IPS-18c (cell line): ENCODE data around the gene NEK7.
"Not testable (repeated sequence)": the region's sequence is repeated elsewhere in the genome, so short reads cannot be mapped to it uniquely, and the experiment has no call there.

Source experiments
- H3K4me3 ChIP-seq: 2 replicates; pipeline ENCODE4 v1.7.0; 2013; ENCODE audit warnings: low read depth, mild to moderate bottlenecking, low read length, moderate library complexity; ENCODE audit not compliant: insufficient read depth
- H3K9me3 ChIP-seq: one replicate; pipeline ENCODE4 v1.6.1; 2013; ENCODE audit warnings: mild to moderate bottlenecking, low read length, moderate library complexity; ENCODE audit not compliant: control insufficient read depth, insufficient read depth

Gene NEK7

GRCh38 chr1:198283222-198283621 lies 126.4 kb downstream of the NEK7 start:
- Histone ChIP-seq H3K9me3 (no peaks in the 10 kb centered on the region), H3K4me3 (no peak overlapping the region)

DNA sequence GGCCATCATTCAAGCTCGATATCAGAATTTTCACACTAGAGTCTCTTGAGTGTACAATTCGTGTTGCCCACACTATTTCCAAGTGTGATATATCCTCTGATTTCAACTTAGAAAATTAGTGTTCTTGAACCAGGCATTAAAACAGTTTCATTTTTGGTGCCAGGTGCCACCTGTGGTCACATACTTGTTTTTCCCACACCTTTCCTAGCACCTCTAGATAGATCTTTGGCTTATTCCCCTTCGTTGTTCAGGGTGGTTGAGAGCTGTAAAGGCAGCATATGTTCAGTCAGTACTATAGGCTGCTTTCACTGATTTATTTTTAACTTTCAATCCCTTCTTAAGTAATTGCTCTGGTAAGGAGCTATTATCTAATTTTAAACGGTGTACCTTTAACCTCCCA lies 131.1 kb downstream of the NEK7 start:
- Histone ChIP-seq H3K4me3 (no peak overlapping the region), H3K9me3 (no peaks in the 10 kb centered on the region)

GRCh38 chr1:198290089-198290683 lies 133.4 kb downstream of the NEK7 start:
- no peak overlapping the region for H3K4me3 ChIP-seq
- H3K9me3 ChIP-seq, result no peaks in the 10 kb centered on the region

GRCh38 chr1:198291036-198291435 lies 134.2 kb downstream of the NEK7 start:
- H3K4me3 ChIP-seq, result no peak overlapping the region
- no peaks in the 10 kb centered on the region for H3K9me3 ChIP-seq

- no peak overlapping the region for H3K4me3 ChIP-seq
- no peaks in the 10 kb centered on the region for H3K9me3 ChIP-seq
Observed at GRCh38 chr1:198291924-198292323, 135.1 kb downstream of the NEK7 start.

GRCh38 chr1:198295225-198295624 lies 138.4 kb downstream of the NEK7 start:
- Histone ChIP-seq H3K9me3 (no peaks in the 10 kb centered on the region), H3K4me3 (no peak overlapping the region)

DNA sequence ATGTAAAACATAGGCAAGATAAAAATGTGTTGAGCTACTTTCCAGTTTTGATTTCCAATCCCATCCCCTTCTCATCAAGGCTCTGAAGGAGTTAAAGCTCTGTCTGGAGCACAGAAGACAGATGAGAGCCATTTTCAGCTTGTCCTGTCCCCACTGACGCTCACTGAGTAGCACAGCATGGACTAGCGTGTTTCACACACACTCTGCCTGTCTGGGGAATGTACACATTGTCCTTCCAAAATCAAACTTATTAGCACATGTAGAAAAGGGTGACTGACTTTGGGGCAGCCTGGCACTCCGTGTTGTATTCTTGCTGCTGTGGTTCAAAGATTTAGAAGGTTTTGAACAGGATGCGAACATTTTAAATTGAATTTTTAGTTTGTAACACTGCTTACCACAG lies 139.2 kb downstream of the NEK7 start:
- H3K9me3 ChIP-seq, result no peaks in the 10 kb centered on the region
- no peak overlapping the region for H3K4me3 ChIP-seq

- H3K4me3 ChIP-seq, result no peak overlapping the region
Observed at GRCh38 chr1:198297281-198297680, 140.5 kb downstream of the NEK7 start.

DNA sequence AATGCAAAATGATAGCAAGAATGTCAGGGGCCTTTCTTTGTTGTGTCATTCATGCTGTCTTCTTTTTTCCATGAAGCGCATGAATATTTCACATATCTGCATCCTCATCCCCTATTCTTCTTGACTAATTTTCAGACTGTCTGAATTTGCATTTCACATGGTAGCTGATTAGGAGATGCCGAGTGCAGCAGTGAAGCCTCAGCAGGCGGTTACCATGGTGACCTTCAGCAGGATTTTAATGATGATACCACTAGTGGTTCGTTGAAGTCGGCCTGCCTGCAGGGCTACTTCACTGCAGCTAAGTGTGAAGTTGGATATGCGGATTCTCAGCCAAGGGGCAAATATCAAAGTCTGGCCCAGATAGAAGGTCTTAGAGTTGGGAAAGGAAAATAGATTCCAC lies 141.8 kb downstream of the NEK7 start:
- H3K4me3 ChIP-seq, result no peak overlapping the region
- H3K9me3 ChIP-seq, result no peaks in the 10 kb centered on the region

More at GRCh38 chr1:198297281-198297680, 140.5 kb downstream of the NEK7 start:
- no peaks in the 10 kb centered on the region for H3K9me3 ChIP-seq

DNA sequence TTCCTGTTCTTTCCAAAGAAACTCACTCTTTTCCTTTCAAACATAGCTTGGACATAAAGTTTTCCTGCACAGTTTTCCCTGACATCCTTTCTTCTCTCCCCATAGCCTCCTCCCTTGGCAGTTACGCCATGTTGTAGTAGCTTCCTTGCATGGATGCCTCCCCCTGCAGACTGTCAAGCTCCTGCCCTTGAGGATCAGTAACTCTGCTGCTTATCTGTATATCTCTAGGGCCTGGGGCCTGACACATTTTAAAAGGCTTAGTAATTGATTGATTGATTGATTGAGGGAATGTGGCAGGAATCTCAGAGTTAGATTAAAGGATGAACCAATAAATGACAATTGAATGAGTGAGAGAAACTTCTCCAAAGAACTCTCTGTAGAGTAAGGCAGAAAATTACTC lies 143.7 kb downstream of the NEK7 start:
- no peak overlapping the region for H3K4me3 ChIP-seq
- H3K9me3 ChIP-seq, result no peaks in the 10 kb centered on the region

DNA sequence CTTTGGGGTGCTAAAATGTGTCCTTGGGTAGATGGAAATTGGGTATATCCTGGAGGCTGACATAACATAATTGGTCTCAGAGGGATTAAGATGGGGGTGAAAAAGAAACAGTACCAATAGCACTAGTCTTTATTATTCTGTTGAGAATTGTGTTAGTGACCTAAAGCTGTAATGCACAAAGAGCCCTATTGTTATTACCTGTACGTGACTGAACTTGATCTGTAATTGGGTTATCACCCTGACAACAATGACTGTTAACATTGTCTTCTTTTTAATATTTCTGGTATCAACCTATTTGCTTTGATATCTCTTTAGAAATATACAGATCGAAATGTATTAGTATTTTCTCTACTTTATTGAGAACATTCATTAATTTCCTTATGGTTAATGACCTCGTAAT lies 147.6 kb downstream of the NEK7 start:
- H3K9me3 ChIP-seq, result no peaks in the 10 kb centered on the region
- H3K4me3 ChIP-seq, result no peak overlapping the region

DNA sequence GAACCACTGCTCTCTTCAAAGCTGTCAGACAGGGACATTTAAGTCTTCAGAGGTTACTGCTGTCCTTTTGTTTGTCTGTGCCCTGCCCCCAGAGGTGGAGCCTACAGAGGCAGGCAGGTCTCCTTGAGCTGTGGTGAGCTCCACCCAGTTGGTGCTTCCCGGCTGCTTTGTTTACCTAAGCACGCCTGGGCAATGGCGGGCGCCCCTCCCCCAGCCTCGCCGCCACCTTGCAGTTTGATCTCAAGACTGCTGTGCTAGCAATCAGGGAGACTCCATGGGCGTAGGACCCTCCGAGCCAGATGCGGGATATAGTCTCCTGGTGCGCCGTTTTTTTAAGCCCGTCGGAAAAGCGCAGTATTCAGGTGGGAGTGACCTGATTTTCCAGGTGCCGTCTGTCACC lies 158.0 kb downstream of the NEK7 start:
- not testable (repeated sequence) for H3K9me3 ChIP-seq, H3K4me3 ChIP-seq

GRCh38 chr1:198315331-198315730 lies 158.5 kb downstream of the NEK7 start:
- not testable (repeated sequence) for H3K9me3 ChIP-seq, H3K4me3 ChIP-seq

DNA sequence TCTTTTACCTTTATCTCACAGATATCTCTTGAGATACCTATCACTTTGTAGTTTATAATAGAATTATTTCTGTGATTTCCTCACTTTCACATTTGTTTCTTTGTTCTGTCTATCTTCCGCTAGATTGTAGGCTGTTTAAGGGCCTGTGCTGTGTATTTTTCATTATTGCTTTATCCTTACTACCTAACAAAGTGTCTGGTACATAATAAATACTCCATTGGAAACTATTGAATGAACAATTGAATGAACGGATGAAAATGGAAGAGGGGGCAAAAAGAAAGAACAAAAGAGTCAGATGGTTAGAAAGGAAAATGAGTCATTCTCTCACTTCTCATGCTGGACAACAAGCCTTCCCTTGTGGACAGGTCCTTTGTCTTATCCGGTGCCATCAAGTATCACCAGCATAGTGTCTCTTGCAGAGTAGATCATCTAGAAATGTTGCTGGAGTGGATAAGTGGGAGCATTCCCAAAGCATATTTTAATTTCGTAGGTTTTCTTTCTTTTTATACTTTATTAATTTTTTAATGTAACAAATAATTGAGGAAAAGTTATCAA lies 159.8 kb downstream of the NEK7 start:
- H3K9me3 ChIP-seq, result no peaks in the 10 kb centered on the region
- no peak overlapping the region for H3K4me3 ChIP-seq

GRCh38 chr1:198318085-198318484 lies 161.3 kb downstream of the NEK7 start:
- Histone ChIP-seq H3K9me3 (no peaks in the 10 kb centered on the region), H3K4me3 (no peak overlapping the region)

DNA sequence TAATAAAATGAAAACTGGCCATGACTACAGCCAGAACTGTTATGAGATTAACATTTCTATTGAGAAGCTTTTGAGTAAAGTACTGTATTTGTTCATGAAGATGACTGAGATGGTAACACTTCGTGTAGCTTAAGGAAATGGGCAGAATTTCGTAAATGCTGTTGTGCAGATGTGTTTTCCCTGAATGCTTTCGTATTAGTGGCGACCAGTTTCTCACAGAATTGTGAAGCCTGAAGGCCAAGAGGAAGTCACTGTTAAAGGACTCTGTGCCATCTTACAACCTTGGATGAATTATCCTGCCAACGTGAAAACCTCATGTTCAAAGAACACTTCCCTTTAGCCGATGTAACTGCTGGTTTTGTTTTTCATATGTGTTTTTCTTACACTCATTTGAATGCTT lies 164.0 kb downstream of the NEK7 start:
- no peaks in the 10 kb centered on the region for H3K9me3 ChIP-seq
- no peak overlapping the region for H3K4me3 ChIP-seq

- no peaks in the 10 kb centered on the region for H3K9me3 ChIP-seq
- no peak overlapping the region for H3K4me3 ChIP-seq
Observed at GRCh38 chr1:198326232-198326631, 169.4 kb downstream of the NEK7 start.

- H3K9me3 ChIP-seq, result no peaks in the 10 kb centered on the region
- H3K4me3 ChIP-seq, result no peak overlapping the region
Observed at GRCh38 chr1:198326915-198327314, 170.1 kb downstream of the NEK7 start.

DNA sequence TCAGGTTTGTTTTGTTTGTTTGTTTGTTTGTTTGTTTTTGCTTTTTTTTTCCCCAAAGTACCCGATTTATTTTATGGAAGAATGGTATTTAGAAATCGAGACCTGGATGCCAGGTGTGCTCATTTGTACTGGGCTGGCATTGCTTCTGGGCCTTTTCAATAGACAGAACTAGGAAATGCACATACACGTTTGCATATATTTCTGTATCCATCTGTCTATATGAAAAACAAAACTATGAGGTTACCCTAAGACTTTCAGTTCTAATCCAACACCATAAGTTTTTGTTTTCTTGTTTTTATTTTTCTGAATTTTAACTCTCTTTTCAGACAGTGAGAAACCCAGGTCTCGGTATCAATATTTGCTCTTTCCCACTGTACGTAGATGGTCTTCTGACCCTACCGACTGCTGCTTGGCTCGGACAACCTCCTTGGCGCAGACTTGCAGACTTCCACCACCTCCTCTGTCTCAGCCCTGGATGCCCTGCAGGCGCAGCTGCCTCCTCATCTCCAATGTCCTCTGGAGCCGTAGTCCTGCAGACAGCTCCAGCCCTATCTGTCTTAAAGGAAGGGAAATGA lies 171.7 kb downstream of the NEK7 start:
- Histone ChIP-seq H3K9me3 (no peaks in the 10 kb centered on the region), H3K4me3 (no peak overlapping the region)
